Hepatocyte (in vitro differentiated cells): Measurements from ENCODE around the gene KCNMB1. TPM values are rescaled to one million over a fixed set of nuclear protein-coding genes. Genes with fewer than 3 reads are reported as not detected.

Experiments
- DNase-seq: peaks from one replicate; pipeline ENCODE4 v3.0.0-alpha.2; 2016; ENCODE audit warnings: low spot score
- H2AFZ ChIP-seq: fragments of 200-600 bp; sonication (generic); 2 replicates; pipeline ENCODE4 v1.6.0; 2016; ENCODE audit warnings: antibody characterized with exemption, mild to moderate bottlenecking
- H3K27ac ChIP-seq: fragments of 200-600 bp; sonication (generic); 2 replicates; pipeline ENCODE4 v1.5.1; 2016; ENCODE audit warnings: mild to moderate bottlenecking
- H3K27me3 ChIP-seq: fragments of 200-600 bp; sonication (generic); 2 replicates; pipeline ENCODE4 v1.6.1; 2016
- H3K36me3 ChIP-seq: fragments of 200-600 bp; sonication (generic); replicated peaks from 2 replicates; pipeline ENCODE4 v1.5.1; 2016; ENCODE audit warnings: low read depth; ENCODE audit not compliant: insufficient read depth
- H3K4me1 ChIP-seq: fragments of 200-600 bp; sonication (generic); 2 replicates; pipeline ENCODE4 v1.5.1; 2016; ENCODE audit warnings: mild to moderate bottlenecking, moderate library complexity; ENCODE audit not compliant: insufficient read depth
- H3K4me2 ChIP-seq: fragments of 200-600 bp; sonication (generic); 2 replicates; pipeline ENCODE4 v1.6.0; 2016
- H3K4me3 ChIP-seq: fragments of 200-600 bp; sonication (generic); 2 replicates; pipeline ENCODE4 v1.5.1; 2016; ENCODE audit warnings: mild to moderate bottlenecking
- H3K79me2 ChIP-seq: fragments of 200-600 bp; sonication (generic); 2 replicates; pipeline ENCODE4 v1.6.0; 2017; ENCODE audit warnings: mild to moderate bottlenecking
- H3K9me2 ChIP-seq: fragments of 200-600 bp; sonication (generic); replicated peaks from 2 replicates; pipeline ENCODE4 v1.6.0; 2017; ENCODE audit warnings: mild to moderate bottlenecking; ENCODE audit not compliant: insufficient read depth
- H3K9me3 ChIP-seq: fragments of 200-600 bp; sonication (generic); 2 replicates; pipeline ENCODE4 v1.5.1; 2016; ENCODE audit warnings: low read depth, mild to moderate bottlenecking
- H4K20me1 ChIP-seq: fragments of 200-600 bp; sonication (generic); 2 replicates; pipeline ENCODE4 v1.6.0; 2016; ENCODE audit warnings: mild to moderate bottlenecking; ENCODE audit not compliant: insufficient read depth, poor library complexity, severe bottlenecking
- CTCF ChIP-seq: fragments of 200-600 bp; sonication (generic); IDR thresholded peaks from 2 replicates; pipeline ENCODE4 v1.5.1; 2016; ENCODE audit warnings: antibody characterized with exemption, mild to moderate bottlenecking; ENCODE audit not compliant: poor library complexity
- EZH2 ChIP-seq: fragments of 200-600 bp; sonication (generic); IDR thresholded peaks from 2 replicates; pipeline ENCODE4 v1.6.1; 2016; ENCODE audit warnings: antibody characterized with exemption, mild to moderate bottlenecking, borderline replicate concordance
- EZH2phosphoT487 ChIP-seq: fragments of 200-600 bp; sonication (generic); IDR thresholded peaks from one replicate; pipeline ENCODE4 v1.6.1; 2018; ENCODE audit warnings: antibody characterized with exemption, mild to moderate bottlenecking, low read depth, moderate library complexity; ENCODE audit not compliant: unreplicated experiment, severe bottlenecking
- WGBS: methylation state at CpG from one replicate; pipeline ENCODE4 v1.1.6; 2016; ENCODE audit warnings: low lambda C conversion rate; ENCODE audit errors: missing lambda C conversion rate; 5-methylcytosine and 5-hydroxymethylcytosine counted together
- polyA plus RNA-seq: library from polyadenylated mRNA; unstranded; fragments of >200 nt; fragmentation: Nextera tagmentation; extraction: Ambion mirVana; gene quantifications from 2 replicates; pipeline ENCODE4 v1.2.1, GENCODE V29; 2016
- total RNA-seq: library from RNA; depleted of rRNA; stranded (reverse); fragments of >200 nt; gene quantifications from 2 replicates; pipeline ENCODE4 v1.2.3, GENCODE V29; 2014

KCNMB1 gene
- total and polyA plus RNA-seq, 2 experiments from 2014 or later: 0.07 to 0.19 TPM

- WGBS: 51% methylated on average over 4 of the region's 4 CpGs
- TF ChIP-seq CTCF (no peak), EZH2 (no peak), EZH2phosphoT487 (no peak)
- Histone ChIP-seq H3K9me3 (no peaks in the 10 kb centered on the region), H3K4me3 (no peak overlapping the region), H3K36me3 (no peaks in the 10 kb centered on the region), H4K20me1 (no peaks in the 10 kb centered on the region), H3K79me2 (no peaks in the 10 kb centered on the region), H3K27ac (no peak overlapping the region), H3K4me2 (no peak overlapping the region), H2AFZ (no peak overlapping the region), H3K27me3 (peaks cover 4% of the 10 kb centered on the region), H3K9me2 (no peaks in the 10 kb centered on the region), H3K4me1 (peaks cover 3% of the 10 kb centered on the region)
- DNase-seq: peak; percentile 64
These were observed 38.6 kb upstream of the KCNMB1 start for GRCh38 chr5:170427672-170428236.

GRCh38 chr5:170426786-170427185, 37.6 kb upstream of the KCNMB1 start:
- no peak overlapping the region for H2AFZ ChIP-seq
- H3K4me2 ChIP-seq: no peak overlapping the region
- peaks cover 10% of the 10 kb centered on the region for H3K27me3 ChIP-seq
- H3K4me1 ChIP-seq: peaks cover 3% of the 10 kb centered on the region
- H3K4me3 ChIP-seq: no peak overlapping the region
- no peaks in the 10 kb centered on the region for H3K79me2 ChIP-seq
- H3K9me2 ChIP-seq: no peaks in the 10 kb centered on the region
- H4K20me1 ChIP-seq: no peaks in the 10 kb centered on the region
- H3K9me3 ChIP-seq: no peaks in the 10 kb centered on the region
- no peaks in the 10 kb centered on the region for H3K36me3 ChIP-seq
- DNase-seq: no peak
- H3K27ac ChIP-seq: no peak overlapping the region
- 78% methylated on average over 6 of the region's 6 CpGs for WGBS
- TF ChIP-seq EZH2phosphoT487: no peak
- no peak for TF ChIP-seq EZH2
- TF ChIP-seq CTCF: no peak

- Histone ChIP-seq H2AFZ (no peak overlapping the region), H3K27me3 (peaks cover 10% of the 10 kb centered on the region), H3K9me3 (no peaks in the 10 kb centered on the region), H3K4me1 (peaks cover 3% of the 10 kb centered on the region), H3K4me3 (no peak overlapping the region), H4K20me1 (no peaks in the 10 kb centered on the region), H3K27ac (no peak overlapping the region), H3K79me2 (no peaks in the 10 kb centered on the region), H3K9me2 (no peaks in the 10 kb centered on the region), H3K36me3 (no peaks in the 10 kb centered on the region), H3K4me2 (no peak overlapping the region)
- no peak for TF ChIP-seq CTCF
- no peak for TF ChIP-seq EZH2
- no peak for TF ChIP-seq EZH2phosphoT487
- WGBS: 97% methylated on average over 3 of the region's 3 CpGs
- no peak for DNase-seq
These were observed 37.1 kb upstream of the KCNMB1 start for GRCh38 chr5:170426149-170426767.
